GM18502 (cell line): ENCODE measurements around the gene KCNA1.
A peak's percentile ranks its signal among the peaks of the same experiment; 100 is the strongest.

Source experiments
- ATAC-seq: cut with Tn5 transposase; IDR thresholded peaks from one replicate; pipeline ENCODE4 v1.9.1; 2021; ENCODE audit warnings: mild to moderate bottlenecking; ENCODE audit not compliant: unreplicated experiment, poor library complexity

KCNA1 gene

GRCh38 chr12:4910502-4911315 lies 1.0 kb downstream of the KCNA1 start:
- no peak for ATAC-seq

GRCh38 chr12:4911316-4911994 lies 1.8 kb downstream of the KCNA1 start:
- ATAC-seq, result no peak

GRCh38 chr12:4914720-4915119 lies 5.0 kb downstream of the KCNA1 start:
- ATAC-seq, result no peak

- ATAC-seq, result no peak
Measured at GRCh38 chr12:4915752-4916151, 6.0 kb downstream of the KCNA1 start.

- peak; percentile 52 for ATAC-seq
Measured at GRCh38 chr12:4918950-4919660, 9.4 kb downstream of the KCNA1 start.

- ATAC-seq, result no peak
Measured at GRCh38 chr12:4932576-4932975, 22.9 kb downstream of the KCNA1 start.

GRCh38 chr12:4933411-4933810 lies 23.7 kb downstream of the KCNA1 start:
- ATAC-seq, result no peak

- no peak for ATAC-seq
Measured at GRCh38 chr12:4934407-4935035, 24.8 kb downstream of the KCNA1 start.

- ATAC-seq, result no peak
Measured at GRCh38 chr12:4938900-4939299, 29.2 kb downstream of the KCNA1 start.

GRCh38 chr12:4939418-4940023 lies 29.8 kb downstream of the KCNA1 start:
- ATAC-seq, result no peak

- ATAC-seq, result peak; percentile 91
Measured at GRCh38 chr12:4943067-4943937, 33.6 kb downstream of the KCNA1 start.

GRCh38 chr12:4943938-4944284 lies 34.2 kb downstream of the KCNA1 start:
- ATAC-seq, result peak; percentile 31

GRCh38 chr12:4947253-4947652 lies 37.5 kb downstream of the KCNA1 start:
- no peak for ATAC-seq

GRCh38 chr12:4951083-4951482 lies 41.4 kb downstream of the KCNA1 start:
- ATAC-seq, result no peak

GRCh38 chr12:4951601-4952000 lies 41.9 kb downstream of the KCNA1 start:
- ATAC-seq, result no peak

- no peak for ATAC-seq
Measured at GRCh38 chr12:4954621-4955354, 45.1 kb downstream of the KCNA1 start.

GRCh38 chr12:4956054-4956453 lies 46.3 kb downstream of the KCNA1 start:
- ATAC-seq, result no peak

- ATAC-seq, result no peak
Measured at GRCh38 chr12:4956968-4957367, 47.3 kb downstream of the KCNA1 start.

GRCh38 chr12:4957761-4958160 lies 48.1 kb downstream of the KCNA1 start:
- no peak for ATAC-seq
